Esophagus squamous epithelium (tissue), 5 donors: ENCODE measurements around the gene AHRR. TPM values are rescaled to one million over a fixed set of nuclear protein-coding genes. Genes with fewer than 3 reads are reported as not detected.

Experiments
- DNase-seq: peaks from one replicate; lab custom pipeline; 2025; lab: John Stamatoyannopoulos, UW
- H3K27ac ChIP-seq, 4 donors: fragments of 200-600 bp; sonication (generic); one replicate each; pipeline ENCODE4 v1.5.1; 2016 to 2019; ENCODE audit warnings: mild to moderate bottlenecking in 1 of 4
- H3K27me3 ChIP-seq, 4 donors: fragments of 200-600 bp; sonication (generic); 1 replicate in 3 of 4; 2 replicates in 1 of 4; pipeline versions ENCODE4 v1.5.1 to v1.6.0; 2017 to 2021; ENCODE audit warnings: antibody characterized with exemption in 1 of 4
- H3K36me3 ChIP-seq, 3 donors: fragments of 200-600 bp; sonication (generic); one replicate each; pipeline ENCODE4 v1.5.1; 2016 to 2019
- H3K4me1 ChIP-seq, 3 donors: fragments of 200-600 bp; sonication (generic); one replicate each; pipeline ENCODE4 v1.5.1; 2017 to 2019
- H3K4me3 ChIP-seq, 4 donors: fragments of 200-600 bp; sonication (generic); 1 replicate in 3 of 4; 2 replicates in 1 of 4; pipeline ENCODE4 v1.5.1; 2016 to 2019; ENCODE audit warnings: mild to moderate bottlenecking in 2 of 4, moderate library complexity in 1 of 4
- H3K9me3 ChIP-seq, 3 donors: fragments of 200-600 bp; sonication (generic); one replicate each; pipeline ENCODE4 v1.5.1; 2016 to 2019
- POLR2A ChIP-seq, 4 donors: fragments of 450-650 bp; IDR thresholded peaks; one replicate each; pipeline ENCODE4 v1.6.1; 2017; ENCODE audit warnings: antibody characterized with exemption in 4 of 4, mild to moderate bottlenecking in 4 of 4, moderate library complexity in 3 of 4
- WGBS, 2 donors: methylation state at CpG; one replicate each; pipeline ENCODE4 v1.1.5; 2018; 5-methylcytosine and 5-hydroxymethylcytosine counted together
- intact Hi-C: fragments of 100-400 bp; cut with DNase I; formaldehyde crosslinking; loops from one replicate; pipeline ENCODE4 v1.15.0; 2022
- total RNA-seq, 4 donors: library from RNA; depleted of rRNA; stranded (reverse); fragments of >200 nt; gene quantifications; one replicate each; pipeline ENCODE4 v1.1.0, GENCODE V29; 2016
- TF ChIP-seq, protein P1 (sequence below), 6 experiments: fragments of 450-650 bp in 4 of 6; fragments of 200-600 bp in 2 of 6; sonication (generic) in 2 of 6; IDR thresholded peaks; one replicate each; pipeline ENCODE4 v1.5.1; 2016 to 2019; ENCODE audit warnings: antibody characterized with exemption in 6 of 6, mild to moderate bottlenecking in 4 of 6, moderate library complexity in 4 of 6
- donor health status: DM: yes; HTN: yes; CAD: no.

The AHRR gene
- total RNA-seq, 4 donors from 2014 or later = 0.66 to 1.5 (median 1.1) TPM

DNA sequence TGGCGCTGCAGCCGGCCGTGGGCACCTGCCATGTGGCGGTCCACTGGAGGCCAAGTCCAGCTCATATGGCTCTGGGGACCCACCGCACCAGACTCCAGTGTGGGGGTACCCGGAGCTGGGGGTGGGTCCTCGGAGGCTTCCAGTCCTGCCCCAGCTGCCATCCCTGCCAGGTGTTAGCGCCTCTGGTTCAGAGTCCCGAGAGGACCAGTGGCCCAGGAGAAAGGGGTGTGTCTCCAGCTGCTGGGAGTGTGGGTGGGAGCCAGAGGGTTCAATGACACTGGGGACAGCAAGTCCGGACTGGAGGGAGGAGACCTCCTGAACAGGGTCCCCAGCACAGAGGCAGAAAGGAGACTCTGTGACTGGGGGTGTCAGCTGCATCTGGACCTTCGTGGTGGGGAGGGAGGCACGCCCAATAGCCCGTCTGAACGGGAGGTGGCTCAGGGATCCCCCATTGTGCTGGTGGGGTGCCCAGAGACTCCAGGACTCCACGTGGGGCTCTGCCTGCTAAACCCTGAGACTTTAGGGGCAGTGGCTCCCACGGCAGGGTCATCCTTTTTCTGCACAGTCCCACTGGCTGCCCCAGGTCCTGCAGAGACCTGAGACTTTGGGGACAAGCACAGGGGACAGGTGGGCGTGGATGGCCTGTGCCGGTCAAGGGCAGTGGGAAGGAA is 2.4 kb upstream of the AHRR start:
- no peak for DNase-seq
- no peak for TF ChIP-seq POLR2A (IDR thresholded peaks at IDR 0.05)
- TF ChIP-seq, protein P1, sequence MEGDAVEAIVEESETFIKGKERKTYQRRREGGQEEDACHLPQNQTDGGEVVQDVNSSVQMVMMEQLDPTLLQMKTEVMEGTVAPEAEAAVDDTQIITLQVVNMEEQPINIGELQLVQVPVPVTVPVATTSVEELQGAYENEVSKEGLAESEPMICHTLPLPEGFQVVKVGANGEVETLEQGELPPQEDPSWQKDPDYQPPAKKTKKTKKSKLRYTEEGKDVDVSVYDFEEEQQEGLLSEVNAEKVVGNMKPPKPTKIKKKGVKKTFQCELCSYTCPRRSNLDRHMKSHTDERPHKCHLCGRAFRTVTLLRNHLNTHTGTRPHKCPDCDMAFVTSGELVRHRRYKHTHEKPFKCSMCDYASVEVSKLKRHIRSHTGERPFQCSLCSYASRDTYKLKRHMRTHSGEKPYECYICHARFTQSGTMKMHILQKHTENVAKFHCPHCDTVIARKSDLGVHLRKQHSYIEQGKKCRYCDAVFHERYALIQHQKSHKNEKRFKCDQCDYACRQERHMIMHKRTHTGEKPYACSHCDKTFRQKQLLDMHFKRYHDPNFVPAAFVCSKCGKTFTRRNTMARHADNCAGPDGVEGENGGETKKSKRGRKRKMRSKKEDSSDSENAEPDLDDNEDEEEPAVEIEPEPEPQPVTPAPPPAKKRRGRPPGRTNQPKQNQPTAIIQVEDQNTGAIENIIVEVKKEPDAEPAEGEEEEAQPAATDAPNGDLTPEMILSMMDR (IDR thresholded peaks at IDR 0.05) = no peak

DNA sequence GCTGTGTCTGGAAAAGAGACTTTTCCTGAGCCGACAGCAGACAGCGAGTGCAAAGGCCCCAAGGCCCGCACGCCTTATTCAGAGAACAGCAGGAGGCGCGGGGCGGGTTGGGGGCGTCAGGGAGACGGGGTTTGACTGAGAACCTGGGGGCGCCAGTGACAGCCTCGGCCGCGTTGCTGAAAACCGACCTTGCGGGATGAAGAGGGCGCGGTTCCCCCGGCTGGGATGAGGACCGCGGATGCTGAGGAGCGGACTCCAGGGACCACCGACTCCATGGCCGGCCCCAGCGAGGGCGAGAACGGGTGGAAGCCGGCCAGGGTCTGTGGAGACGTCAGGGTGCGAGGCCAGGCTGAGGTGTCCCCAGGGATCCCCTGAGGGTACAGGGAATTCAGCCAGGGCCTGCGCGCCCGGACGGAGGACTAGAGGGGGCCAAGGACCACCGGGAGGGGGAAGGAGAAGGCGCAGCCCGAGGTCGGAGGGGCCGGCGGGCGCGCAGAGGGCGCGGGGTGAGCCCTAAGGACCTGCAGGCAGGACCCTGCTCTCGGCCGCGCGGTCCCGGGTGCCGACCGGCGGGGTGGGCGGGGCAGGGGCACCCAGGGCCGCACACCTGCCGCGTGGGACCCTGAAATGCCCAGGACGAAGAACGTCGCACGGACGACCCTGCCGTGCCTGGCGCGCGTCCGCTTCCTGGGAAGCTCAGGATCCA is 837 bp upstream of the AHRR start:
- 7 to 10% methylated on average over 19 to 20 of the region's 65 CpGs for WGBS, 2 donors

More for the DNA sequence above, 2.4 kb upstream of the AHRR start:
- 54% methylated on average over 12 of the region's 18 CpGs; no CpG with 5 or more reads in 1 of the 2 donors for WGBS, 2 donors
- peaks cover 7 to 34% (median 8%) of the 10 kb centered on the region in 3 donors for H3K36me3 ChIP-seq
- H3K27me3 ChIP-seq = peaks cover 8 to 59% (median 14%) of the 10 kb centered on the region in 4 donors
- peaks cover 18 to 43% (median 18%) of the 10 kb centered on the region in 3 donors for H3K4me1 ChIP-seq
- no peaks in the 10 kb centered on the region for H3K9me3 ChIP-seq
- no peak overlapping the region for H3K27ac ChIP-seq
- no peak overlapping the region for H3K4me3 ChIP-seq
- intact Hi-C loops = no loop called here

DNA sequence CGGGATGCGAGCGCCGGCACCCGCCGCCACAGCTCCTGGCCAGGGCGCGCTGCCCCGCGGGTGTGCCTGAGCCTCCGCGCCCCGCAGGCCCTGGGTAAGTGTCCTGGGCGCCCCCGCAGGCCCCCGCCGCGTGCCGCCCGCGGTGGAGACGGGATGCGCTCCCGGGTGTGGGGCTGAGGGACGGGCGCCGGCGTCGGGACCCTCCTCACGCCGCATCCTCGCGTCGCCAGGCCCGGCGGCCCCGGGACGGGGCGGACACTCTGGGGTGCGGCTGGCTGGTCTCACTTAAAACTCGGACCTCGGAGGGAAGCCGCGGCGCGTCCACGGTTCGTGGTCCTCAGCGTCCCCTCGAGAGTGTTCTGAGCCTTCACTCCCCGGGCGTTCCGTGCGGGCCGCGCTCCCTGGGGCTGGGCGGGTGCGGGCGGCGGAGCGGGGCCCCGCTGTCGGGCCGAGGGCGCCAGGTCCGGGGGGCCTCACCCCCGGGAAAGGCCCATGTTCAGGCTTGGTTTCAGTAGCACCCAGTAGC is 275 bp downstream of the AHRR start:
- Histone ChIP-seq H3K27me3 (peaks cover 8 to 81% (median 14%) of the 10 kb centered on the region in 4 donors), H3K9me3 (no peaks in the 10 kb centered on the region), H3K4me3 (peak overlapping the region; percentile 36 to 73 (median 48)), H3K36me3 (peaks cover 0 to 6% (median 0%) of the 10 kb centered on the region in 3 donors), H3K4me1 (peaks cover 18 to 47% (median 18%) of the 10 kb centered on the region in 3 donors), H3K27ac (peak overlapping the region in 3 of 4 donors; percentile 21 to 71 (median 62))
- intact Hi-C loops = no loop called here
- DNase-seq = no peak
- TF ChIP-seq, protein P1 (IDR thresholded peaks at IDR 0.05) = no peak
- TF ChIP-seq POLR2A (IDR thresholded peaks at IDR 0.05) = no peak
- whole genome bisulfite sequencing, 2 donors = no CpG with 5 or more reads among the region's 67 CpGs

More for the DNA sequence above, 837 bp upstream of the AHRR start:
- no peak for DNase-seq
- Histone ChIP-seq H3K36me3 (peaks cover 5 to 18% (median 6%) of the 10 kb centered on the region in 3 donors), H3K4me3 (peak overlapping the region; percentile 36 to 73 (median 48)), H3K27ac (peak overlapping the region in 1 of 4 donors; percentile 71), H3K9me3 (no peaks in the 10 kb centered on the region), H3K27me3 (peaks cover 8 to 74% (median 14%) of the 10 kb centered on the region in 4 donors), H3K4me1 (peaks cover 18 to 47% (median 18%) of the 10 kb centered on the region in 3 donors)
- intact Hi-C loops = no loop called here
- TF ChIP-seq, protein P1 (IDR thresholded peaks at IDR 0.05) = no peak
- TF ChIP-seq POLR2A (IDR thresholded peaks at IDR 0.05) = no peak

DNA sequence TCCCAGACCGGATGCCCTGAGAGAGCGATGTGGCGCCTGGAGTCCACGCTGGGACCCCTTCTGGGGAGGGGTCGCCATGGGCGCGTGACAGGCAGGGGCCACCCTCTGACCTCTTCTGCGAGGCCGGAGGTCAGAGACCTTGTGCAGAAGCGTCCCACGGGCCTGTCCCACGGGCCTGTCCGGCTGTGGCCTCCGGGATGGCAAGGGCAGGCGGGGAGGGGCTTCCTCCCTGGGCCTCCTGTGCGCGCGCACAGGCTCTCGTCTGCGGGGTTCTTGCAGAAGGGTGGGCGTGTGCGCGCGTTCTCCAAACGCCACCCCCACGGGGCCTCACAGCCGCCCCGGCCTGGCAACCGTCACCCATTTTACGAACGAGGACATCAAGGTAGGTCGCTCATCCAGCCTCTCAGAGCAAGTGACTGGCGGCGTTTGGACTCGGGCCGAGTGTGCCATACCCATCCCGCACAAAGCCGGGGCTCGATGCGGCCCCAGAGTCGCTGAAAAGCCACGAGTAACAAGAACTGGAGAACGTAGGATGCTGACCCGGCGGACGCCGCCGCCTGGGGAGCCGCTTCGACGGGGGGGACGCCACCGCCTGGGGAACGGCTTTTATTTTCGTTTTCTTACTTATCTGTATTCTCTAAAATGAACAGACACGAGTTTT is 897 bp downstream of the AHRR start:
- H3K27me3 ChIP-seq = peaks cover 8 to 81% (median 14%) of the 10 kb centered on the region in 4 donors
- intact Hi-C loops = no loop called here
- peaks cover 0 to under 1% (median 0%) of the 10 kb centered on the region in 3 donors for H3K36me3 ChIP-seq
- peak overlapping the region; percentile 21 to 71 (median 48) for H3K27ac ChIP-seq
- no peak for TF ChIP-seq POLR2A (IDR thresholded peaks at IDR 0.05)
- TF ChIP-seq, protein P1 (IDR thresholded peaks at IDR 0.05) = no peak
- H3K9me3 ChIP-seq = no peaks in the 10 kb centered on the region
- H3K4me1 ChIP-seq = peaks cover 18 to 44% (median 18%) of the 10 kb centered on the region in 3 donors
- peak overlapping the region; percentile 36 to 73 (median 48) for H3K4me3 ChIP-seq
- DNase-seq = no peak
- WGBS, 2 donors = 54 to 61% methylated on average over 16 to 27 of the region's 56 CpGs
